SIG-M5 treated with dmso at 0.1 percent for 504 hours (cell line): Measurements from ENCODE around the gene HGFAC.
"Not testable (repeated sequence)": the region's sequence is repeated elsewhere in the genome, so short reads cannot be mapped to it uniquely, and the experiment has no call there.

ENCODE experiments used
- DNase-seq: peaks from one replicate; lab custom pipeline; 2025; ENCODE audit not compliant: unreplicated experiment; lab: John Stamatoyannopoulos, UW

Gene HGFAC

GRCh38 chr4:3410401-3411135 is 31.2 kb upstream of the HGFAC start:
- DNase-seq, result no peak

- DNase-seq, result not testable (repeated sequence)
These were observed 30.6 kb upstream of the HGFAC start for GRCh38 chr4:3411190-3411589.

GRCh38 chr4:3411676-3412075 is 30.1 kb upstream of the HGFAC start:
- no peak for DNase-seq

GRCh38 chr4:3412257-3413020 is 29.3 kb upstream of the HGFAC start:
- DNase-seq, result no peak

DNA sequence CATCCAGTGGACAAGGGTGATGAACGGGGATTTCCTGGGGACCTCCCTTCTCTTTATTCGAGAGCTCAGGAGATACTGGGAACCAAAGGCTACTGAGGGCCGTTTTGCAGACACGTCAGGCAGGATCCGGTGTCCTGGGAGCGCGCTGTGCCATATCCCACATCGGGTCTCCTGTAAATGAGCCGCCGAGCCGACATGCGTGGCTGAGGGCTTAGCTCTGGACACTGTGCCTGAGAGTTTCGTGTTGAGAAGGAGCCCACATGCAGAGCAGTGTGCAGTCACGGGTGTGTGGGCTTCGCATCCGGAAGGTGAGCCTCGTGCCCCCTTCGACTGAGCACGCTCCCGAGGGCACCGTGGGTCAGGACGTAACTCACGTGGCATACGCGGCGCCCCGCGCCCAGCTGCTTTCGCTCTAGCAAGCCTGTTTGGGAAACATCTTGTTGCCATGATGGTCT is 28.5 kb upstream of the HGFAC start:
- DNase-seq, result no peak

DNA sequence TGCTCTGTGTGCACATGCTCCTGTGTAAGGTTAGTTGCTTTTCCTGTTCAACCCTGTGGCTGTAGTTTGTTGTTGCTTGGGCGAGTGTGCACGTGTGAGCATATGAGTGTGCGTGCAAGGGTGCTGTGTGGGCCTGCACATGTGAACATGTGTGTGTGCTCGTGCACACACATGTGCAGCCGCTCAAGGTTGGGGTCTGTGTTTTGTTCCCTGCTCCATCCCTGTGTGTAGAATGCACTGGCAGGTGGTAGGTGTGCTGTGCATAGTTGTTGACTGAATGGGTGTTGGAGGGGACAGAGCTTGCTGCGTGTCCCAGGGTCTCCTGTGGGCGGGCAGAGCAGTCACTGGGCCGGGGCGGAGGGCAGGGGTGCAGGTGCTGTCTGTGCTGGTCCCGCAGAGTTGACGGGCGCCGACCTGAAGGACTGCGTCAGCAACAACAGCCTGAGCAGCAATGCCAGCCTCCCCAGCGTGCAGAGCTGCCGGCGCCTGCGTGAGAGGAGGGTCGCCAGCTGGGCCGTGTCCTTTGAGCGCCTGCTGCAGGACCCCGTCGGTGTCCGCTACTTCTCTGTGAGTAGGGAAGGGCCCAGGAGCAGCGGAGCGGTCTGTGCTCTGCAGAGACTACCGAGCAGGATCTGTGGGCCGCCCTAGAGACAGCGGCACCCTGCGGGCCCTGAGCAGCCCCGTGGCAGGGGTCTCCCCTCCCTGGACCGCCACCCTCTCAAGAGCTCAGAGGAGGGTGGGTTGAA is 27.9 kb upstream of the HGFAC start:
- no peak for DNase-seq

DNA sequence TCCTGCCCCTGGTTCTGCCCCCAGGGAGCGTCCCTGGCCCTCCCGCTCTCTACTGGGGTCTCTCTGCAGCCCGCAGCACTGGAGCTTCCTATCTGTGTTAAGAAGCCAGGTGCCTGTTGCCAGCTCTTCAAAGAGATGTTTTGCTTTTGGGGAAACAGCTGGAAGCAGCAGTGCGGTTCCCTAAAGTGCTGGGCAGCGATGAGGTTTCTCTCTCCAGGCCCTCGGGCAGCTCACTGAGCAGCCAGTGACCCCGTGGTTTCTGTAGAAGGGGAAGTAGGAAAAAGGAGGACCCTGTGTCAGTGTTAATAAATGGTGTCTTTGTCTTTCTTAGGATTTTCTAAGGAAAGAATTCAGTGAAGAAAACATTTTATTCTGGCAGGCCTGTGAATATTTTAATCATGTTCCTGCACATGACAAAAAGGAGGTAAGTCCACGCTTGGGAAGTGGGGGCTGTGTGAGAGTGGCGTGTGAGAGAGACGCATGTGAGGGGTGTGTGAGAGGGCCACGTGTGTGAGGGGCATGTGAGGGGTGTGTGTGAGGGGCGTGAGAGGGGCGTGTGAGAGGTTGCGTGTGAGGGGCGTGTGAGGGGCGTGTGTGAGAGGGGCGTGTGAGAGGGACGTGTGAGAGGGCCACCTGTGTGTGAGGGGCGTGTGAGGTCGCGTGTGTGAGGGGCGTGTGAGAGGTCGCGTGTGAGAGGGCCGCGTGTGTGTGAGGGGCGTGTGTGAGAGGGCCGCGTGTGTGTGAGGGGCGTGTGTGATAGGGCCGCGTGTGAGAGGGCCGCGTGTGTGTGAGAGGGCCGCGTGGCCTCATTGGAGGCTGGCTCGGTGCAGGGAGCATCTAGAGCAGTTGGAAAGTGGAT is 27.1 kb upstream of the HGFAC start:
- DNase-seq, result peak; percentile 30

GRCh38 chr4:3415471-3416141 is 26.2 kb upstream of the HGFAC start:
- no peak for DNase-seq

DNA sequence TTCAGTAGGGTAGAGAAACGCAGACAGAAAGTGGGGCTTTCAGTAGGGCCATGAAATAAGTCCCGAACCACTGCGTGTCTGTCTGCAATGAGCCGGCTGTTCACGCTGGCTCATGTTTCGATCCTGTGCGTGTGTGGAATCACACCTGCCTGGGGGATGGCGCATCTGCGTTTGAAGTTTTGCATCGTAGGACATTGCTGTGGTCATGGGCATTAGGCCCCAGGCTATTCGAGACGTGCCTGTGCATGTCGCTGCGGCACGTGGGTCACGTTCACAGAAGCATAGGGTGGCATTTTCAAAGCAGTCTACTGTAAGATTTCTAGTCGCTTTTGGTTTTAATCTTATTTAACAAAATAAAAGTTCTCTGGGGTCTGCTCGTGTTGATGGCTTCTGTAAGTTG is 25.5 kb upstream of the HGFAC start:
- no peak for DNase-seq

GRCh38 chr4:3416821-3417221 is 24.9 kb upstream of the HGFAC start:
- no peak for DNase-seq

- no peak for DNase-seq
These were observed 24.3 kb upstream of the HGFAC start for GRCh38 chr4:3417448-3417847.

- DNase-seq, result no peak
These were observed 23.6 kb upstream of the HGFAC start for GRCh38 chr4:3418029-3418762.

DNA sequence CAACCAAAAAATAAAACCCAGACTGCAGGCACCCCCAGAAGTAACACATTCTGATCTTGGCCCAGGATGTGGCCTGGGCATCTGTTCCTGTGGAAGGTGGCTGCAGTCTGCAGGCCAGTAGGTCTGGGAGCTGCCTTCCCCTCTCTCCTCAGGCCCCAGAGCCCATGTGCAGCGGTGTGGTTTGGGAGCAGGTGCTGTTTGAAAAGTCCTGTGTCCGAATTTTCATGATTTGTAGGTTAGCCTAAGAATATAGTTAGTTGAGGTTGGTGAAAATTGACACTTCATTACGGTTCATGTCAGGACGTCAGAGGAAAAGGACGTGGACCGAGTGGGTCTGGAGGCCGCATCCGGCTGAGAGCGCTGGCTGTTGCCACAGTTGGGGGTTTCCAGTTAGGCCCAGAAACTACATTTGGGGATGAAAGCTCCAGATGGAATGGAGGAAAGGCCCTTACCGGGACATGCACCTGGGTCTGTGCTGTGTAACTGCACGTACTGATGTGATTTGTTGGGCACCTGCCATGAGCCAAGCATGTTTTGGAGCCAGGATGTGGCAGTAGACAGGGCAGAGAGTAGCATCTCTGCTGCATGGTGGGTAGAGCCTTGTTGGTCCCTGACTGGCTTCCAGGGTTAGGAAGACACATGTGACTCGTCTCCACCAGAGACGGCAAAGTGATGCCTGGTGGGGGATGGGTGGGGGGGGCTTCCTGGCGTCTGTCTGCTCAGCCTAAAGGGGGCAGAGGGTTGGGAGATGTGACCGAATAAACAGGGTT is 21.7 kb upstream of the HGFAC start:
- DNase-seq, result no peak

DNA sequence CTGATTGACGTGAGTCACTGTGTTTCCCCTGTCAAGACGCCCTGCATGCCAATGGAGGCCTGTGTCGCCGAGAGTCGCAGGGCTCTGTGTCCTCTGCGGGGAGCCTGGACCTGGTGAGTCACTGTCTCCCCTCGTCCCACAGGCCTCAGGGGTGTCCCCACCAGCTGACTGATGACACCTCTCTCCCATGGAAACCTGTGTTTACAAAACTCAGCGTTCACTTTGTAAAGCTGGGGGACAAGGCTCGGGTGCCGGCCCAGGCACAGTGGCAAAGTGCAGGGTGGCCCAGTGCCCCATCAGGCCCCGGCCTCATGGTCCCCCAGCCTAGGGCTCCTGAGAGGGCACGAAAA is 21.2 kb upstream of the HGFAC start:
- no peak for DNase-seq

DNA sequence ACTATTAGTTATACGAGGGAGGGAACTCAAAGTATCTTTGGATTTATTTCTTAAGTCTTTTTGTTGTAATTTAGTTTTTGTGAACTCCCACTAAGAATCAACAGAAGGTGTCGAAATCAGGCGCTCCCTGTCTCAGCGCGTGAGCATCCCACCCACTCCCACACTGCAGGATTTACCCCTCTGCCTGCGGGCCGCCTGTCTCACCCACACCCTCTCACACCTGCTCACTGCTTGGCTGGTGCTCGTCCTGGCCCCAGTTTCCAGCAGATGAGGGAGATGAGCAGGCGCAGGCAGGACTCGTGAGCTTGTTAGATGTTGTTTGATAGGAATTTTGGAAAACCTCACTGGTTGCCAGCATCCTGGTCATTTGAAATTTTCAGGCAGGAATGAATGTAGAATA is 20.8 kb upstream of the HGFAC start:
- no peak for DNase-seq

GRCh38 chr4:3421470-3421869 is 20.3 kb upstream of the HGFAC start:
- no peak for DNase-seq

DNA sequence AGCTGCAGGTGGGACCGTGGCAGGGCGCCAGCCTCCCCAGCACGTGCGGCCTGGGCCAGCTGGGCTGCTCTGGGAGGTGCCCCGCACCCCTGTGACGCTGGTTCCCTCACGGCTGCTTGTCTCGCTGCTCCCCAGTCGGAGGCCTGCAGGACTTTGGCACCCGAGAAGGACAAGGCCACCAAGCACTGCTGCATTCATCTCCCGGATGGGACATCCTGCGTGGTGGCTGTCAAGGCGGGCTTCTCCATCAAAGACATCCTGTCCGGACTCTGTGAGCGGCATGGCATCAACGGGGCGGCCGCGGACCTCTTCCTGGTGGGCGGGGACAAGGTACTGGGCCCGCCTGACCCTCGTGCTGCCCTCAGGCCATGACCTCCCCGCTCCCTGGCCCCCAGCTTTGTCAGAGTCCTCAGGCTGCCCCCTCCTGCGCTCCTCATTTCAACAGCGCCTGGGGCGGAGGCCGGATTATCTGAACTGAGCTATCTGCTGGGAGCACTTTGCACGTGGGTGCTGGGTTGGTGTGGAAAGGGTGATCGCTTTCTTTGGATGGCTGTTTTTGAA is 19.4 kb upstream of the HGFAC start:
- no peak for DNase-seq

DNA sequence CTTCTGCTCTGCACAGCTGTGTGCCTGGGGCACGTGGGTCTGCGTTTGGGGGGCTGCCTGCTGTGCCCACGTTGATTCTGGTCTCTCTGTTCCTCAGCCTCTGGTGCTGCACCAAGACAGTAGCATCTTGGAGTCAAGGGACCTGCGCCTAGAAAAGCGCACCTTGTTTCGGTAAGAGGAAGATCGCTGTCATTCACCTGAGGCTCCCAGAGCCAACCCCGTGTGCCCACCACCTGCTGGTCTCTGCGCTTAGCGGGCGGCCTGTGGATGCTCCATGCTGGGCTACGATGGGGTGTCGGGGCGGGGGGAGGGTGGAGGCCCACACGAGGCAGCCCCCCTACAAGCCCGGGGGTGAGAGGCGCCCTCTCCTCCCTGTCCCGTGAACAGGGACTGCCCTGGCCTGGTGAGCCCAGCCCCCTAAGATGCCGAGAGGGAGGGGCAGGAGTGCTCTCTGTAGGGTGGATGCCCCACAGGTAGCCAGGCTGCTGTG is 18.9 kb upstream of the HGFAC start:
- no peak for DNase-seq

DNA sequence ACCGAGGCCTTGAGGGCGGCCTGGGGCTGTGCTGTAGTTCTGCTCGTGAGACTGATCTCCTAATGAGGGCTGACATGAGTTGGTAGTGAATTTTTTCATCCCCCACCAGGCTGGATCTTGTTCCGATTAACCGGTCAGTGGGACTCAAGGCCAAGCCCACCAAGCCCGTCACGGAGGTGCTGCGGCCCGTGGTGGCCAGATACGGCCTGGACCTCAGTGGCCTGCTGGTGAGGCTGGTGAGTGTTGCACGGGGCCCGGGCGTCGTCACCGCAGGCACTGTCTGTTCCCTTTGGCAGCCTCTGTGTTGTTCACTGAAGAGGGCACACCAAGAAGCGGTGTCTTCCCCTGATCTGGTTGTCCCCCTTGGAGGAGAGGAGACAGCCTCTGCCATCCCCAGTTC is 18.4 kb upstream of the HGFAC start:
- no peak for DNase-seq
